OCI-LY7 (cell line): ENCODE results near the gene MRPL2.

ENCODE experiments used
- CTCF ChIP-seq: fragments of 200-600 bp; sonication (generic); conservative IDR thresholded peaks from 2 replicates; pipeline ENCODE4 v1.5.1; 2014; ENCODE audit warnings: mild to moderate bottlenecking, antibody characterized with exemption, low read length, moderate library complexity, mixed read lengths
- EZH2phosphoT487 ChIP-seq: fragments of 200-600 bp; sonication (generic); IDR thresholded peaks from 2 replicates; pipeline ENCODE4 v1.6.1; 2018; ENCODE audit warnings: low read depth, borderline replicate concordance, mild to moderate bottlenecking, mixed run types, antibody characterized with exemption, low read length, moderate library complexity, mixed read lengths

DNA sequence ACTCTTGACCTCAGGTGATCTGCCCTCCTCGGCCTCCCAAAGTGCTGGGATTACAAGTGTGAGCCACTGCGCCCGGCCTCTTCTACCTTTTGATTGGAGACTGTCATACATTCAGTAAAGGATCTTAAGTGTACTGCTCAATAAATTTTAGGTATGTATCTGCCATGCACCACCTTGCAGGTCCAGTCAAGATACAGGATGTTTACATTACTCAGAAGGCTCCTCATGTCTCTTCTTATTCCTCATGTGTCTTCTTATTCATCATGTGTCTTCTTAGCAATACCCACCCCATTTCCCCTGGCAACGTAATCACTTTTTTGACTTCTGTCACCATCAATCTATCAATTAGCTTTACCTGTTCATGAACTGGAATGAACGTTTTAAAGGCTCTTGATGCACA, 53.4 kb downstream of the MRPL2 start:
- TF ChIP-seq CTCF (no peak), EZH2phosphoT487 (no peak)
